HG03521 (cell line): ENCODE results near the gene DCLK1.

Source experiments
- ATAC-seq: cut with Tn5 transposase; IDR thresholded peaks from one replicate; pipeline ENCODE4 v1.9.1; 2021; ENCODE audit warnings: mild to moderate bottlenecking, moderate library complexity; ENCODE audit not compliant: unreplicated experiment

DCLK1 gene

GRCh38 chr13:35909837-35910540, 221.2 kb downstream of the DCLK1 start:
- no peak for ATAC-seq

GRCh38 chr13:35909091-35909490, 222.1 kb downstream of the DCLK1 start:
- ATAC-seq = no peak

GRCh38 chr13:35908226-35908625, 223.0 kb downstream of the DCLK1 start:
- no peak for ATAC-seq

- no peak for ATAC-seq
These were observed 224.5 kb downstream of the DCLK1 start for GRCh38 chr13:35906636-35907035.

GRCh38 chr13:35903075-35903474, 228.1 kb downstream of the DCLK1 start:
- ATAC-seq = no peak

- no peak for ATAC-seq
These were observed 233.1 kb downstream of the DCLK1 start for GRCh38 chr13:35898041-35898440.

- ATAC-seq = no peak
These were observed 236.5 kb downstream of the DCLK1 start for GRCh38 chr13:35894636-35895035.

GRCh38 chr13:35892837-35893814, 238.1 kb downstream of the DCLK1 start:
- no peak for ATAC-seq

GRCh38 chr13:35891507-35892441, 239.4 kb downstream of the DCLK1 start:
- no peak for ATAC-seq

GRCh38 chr13:35889560-35889959, 241.6 kb downstream of the DCLK1 start:
- no peak for ATAC-seq

- no peak for ATAC-seq
These were observed 242.2 kb downstream of the DCLK1 start for GRCh38 chr13:35888981-35889380.

GRCh38 chr13:35888457-35888883, 242.7 kb downstream of the DCLK1 start:
- ATAC-seq = no peak

GRCh38 chr13:35887115-35887666, 244.0 kb downstream of the DCLK1 start:
- no peak for ATAC-seq

GRCh38 chr13:35886332-35887114, 244.7 kb downstream of the DCLK1 start:
- no peak for ATAC-seq

GRCh38 chr13:35884211-35884760, 246.9 kb downstream of the DCLK1 start:
- no peak for ATAC-seq

- no peak for ATAC-seq
These were observed 248.3 kb downstream of the DCLK1 start for GRCh38 chr13:35882722-35883497.

- no peak for ATAC-seq
These were observed 249.8 kb downstream of the DCLK1 start for GRCh38 chr13:35881360-35881759.

GRCh38 chr13:35879111-35879510, 252.1 kb downstream of the DCLK1 start:
- ATAC-seq = no peak

- ATAC-seq = no peak
These were observed 254.6 kb downstream of the DCLK1 start for GRCh38 chr13:35876601-35877000.
